B cell (primary cell): Measurements from ENCODE around the gene CDH13.

ENCODE experiments used
- CTCF ChIP-seq: fragments of 200-600 bp; IDR thresholded peaks from one replicate; pipeline ENCODE4 v1.8.0; 2022; ENCODE audit warnings: antibody characterized with exemption, mild to moderate bottlenecking
- EZH2 ChIP-seq: IDR thresholded peaks from 2 replicates; pipeline ENCODE4 v1.6.1; 2012; ENCODE audit warnings: borderline replicate concordance, low read depth, mild to moderate bottlenecking, moderate library complexity, low read length; ENCODE audit not compliant: insufficient read depth, poor library complexity, severe bottlenecking

- TF ChIP-seq CTCF (no peak), EZH2 (no peak)
These were observed 773.5 kb downstream of the CDH13 start for GRCh38 chr16:83400234-83400633.
